Astrocyte of the spinal cord (primary cell): ENCODE results near the gene VSTM4.
A peak's percentile ranks its signal among the peaks of the same experiment; 100 is the strongest.

Experiments
- DNase-seq: peaks from one replicate; pipeline ENCODE4 v3.0.0; 2011; ENCODE audit warnings: low read depth, low spot score
- H3K4me3 ChIP-seq: 2 replicates; pipeline ENCODE4 v1.5.1; 2011; ENCODE audit warnings: low read depth, mild to moderate bottlenecking, low read length, moderate library complexity
- CTCF ChIP-seq: IDR thresholded peaks from 2 replicates; pipeline ENCODE4 v1.5.1; 2012; ENCODE audit warnings: low read depth, mild to moderate bottlenecking, low read length, inconsistent platforms
- in situ Hi-C: cut with HindIII; loops from 2 replicates; pipeline ENCODE4 v1.10.0; 2017; ENCODE audit warnings: low sequenced_read_pairs

Gene VSTM4

GRCh38 chr10:48990226-48990625 lies 125.1 kb downstream of the VSTM4 start:
- in situ Hi-C loops = no loop called here
- no peak for TF ChIP-seq CTCF
- H3K4me3 ChIP-seq = no peak overlapping the region
- no peak for DNase-seq

- H3K4me3 ChIP-seq = no peak overlapping the region
- no peak for TF ChIP-seq CTCF
- in situ Hi-C loops = no loop called here
- no peak for DNase-seq
These were observed 129.6 kb downstream of the VSTM4 start for GRCh38 chr10:48985621-48986158.

GRCh38 chr10:48983648-48984351 lies 131.5 kb downstream of the VSTM4 start:
- in situ Hi-C loops = no loop called here
- no peak overlapping the region for H3K4me3 ChIP-seq
- DNase-seq = no peak
- no peak for TF ChIP-seq CTCF

- in situ Hi-C loops = no loop called here
- H3K4me3 ChIP-seq = no peak overlapping the region
- DNase-seq = no peak
- no peak for TF ChIP-seq CTCF
These were observed 132.7 kb downstream of the VSTM4 start for GRCh38 chr10:48982584-48982983.

GRCh38 chr10:48981310-48981907 lies 133.9 kb downstream of the VSTM4 start:
- H3K4me3 ChIP-seq = no peak overlapping the region
- TF ChIP-seq CTCF = peak; percentile 90
- in situ Hi-C loops = no loop called here
- DNase-seq = peak; percentile 32

GRCh38 chr10:48978318-48978717 lies 137.0 kb downstream of the VSTM4 start:
- no peak for TF ChIP-seq CTCF
- DNase-seq = no peak
- in situ Hi-C loops = no loop called here
- no peak overlapping the region for H3K4me3 ChIP-seq
